ENCODE results near the gene BBS9. TPM values are rescaled to one million over a fixed set of nuclear protein-coding genes. Genes with fewer than 3 reads are reported as not detected.

Gene BBS9
- total and polyA plus RNA-seq, 2 of the 4 experiments (the other 2 are of a cell fraction), result 7.9 to 9.5 TPM

DNA sequence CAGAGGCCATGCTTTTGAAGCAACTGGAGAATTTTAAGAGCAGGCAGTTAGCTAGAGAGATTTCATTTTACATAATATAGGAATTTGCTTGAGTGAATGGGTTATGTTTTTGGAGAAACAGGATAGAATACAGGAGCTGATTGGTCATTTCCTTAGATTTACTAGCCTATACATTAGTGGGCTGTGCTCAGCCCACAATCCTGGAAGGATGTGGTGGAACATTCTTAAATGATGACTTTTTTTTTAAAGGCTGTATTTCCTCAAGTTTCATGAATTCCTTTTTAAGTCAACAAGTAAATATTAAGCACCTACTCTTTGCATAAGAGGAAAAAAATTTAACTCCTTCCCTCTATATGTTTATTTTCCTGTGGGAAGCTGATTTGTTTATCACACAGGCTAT is 461.6 kb downstream of the BBS9 start:
- Histone ChIP-seq H3K14ac (replicated peaks; ENCODE audit: low read depth, low read length) (no peak overlapping the region), H3K18ac (ENCODE audit: low read depth, low read length) (no peak overlapping the region), H3K27me3 (ENCODE audit: control insufficient read depth, insufficient read depth, low read length) (no peaks in the 10 kb centered on the region), H3K4ac (ENCODE audit: low read depth, low read length) (no peak overlapping the region), H3K56ac (ENCODE audit: extremely low read depth, insufficient read depth, low read length) (no peak overlapping the region), H4K20me1 (ENCODE audit: insufficient read depth, low read length) (no peaks in the 10 kb centered on the region), H3K9me3 (ENCODE audit: control insufficient read depth, insufficient read depth, low read length) (no peaks in the 10 kb centered on the region), H3K9ac (ENCODE audit: low read depth, low read length) (no peak overlapping the region), H2BK20ac (ENCODE audit: low read depth, low read length) (no peak overlapping the region), H2AK9ac (replicated peaks; ENCODE audit: low read depth, low read length, poor library complexity) (no peak overlapping the region), H2AK5ac (ENCODE audit: low read depth, low read length) (no peak overlapping the region), H3K4me2 (ENCODE audit: low read depth, low read length) (no peak overlapping the region), H4K91ac (ENCODE audit: insufficient read depth, low read depth, low read length) (no peak overlapping the region), H4K5ac (ENCODE audit: low read depth, low read length) (no peak overlapping the region), H3K36me3 (ENCODE audit: control insufficient read depth, insufficient read depth, low read length) (no peaks in the 10 kb centered on the region), H3K79me1 (ENCODE audit: low read depth in 1 of 2, low read length in 2 of 2) (no peaks in the 10 kb centered on the region), H3K23ac (ENCODE audit: low read depth, low read length) (no peak overlapping the region), H2BK120ac (ENCODE audit: low read depth, low read length) (no peak overlapping the region), H2BK15ac (ENCODE audit: low read depth, low read length) (no peak overlapping the region), H3K4me3 (ENCODE audit: insufficient read depth, low read depth, low read length) (no peak overlapping the region), H2BK5ac (ENCODE audit: low read depth, low read length, poor library complexity, severe bottlenecking) (no peak overlapping the region), H3K9me1 (ENCODE audit: insufficient read depth, low read length) (no peaks in the 10 kb centered on the region), H3K4me1 (ENCODE audit: control insufficient read depth, insufficient read depth, low read length) (peaks cover 3% of the 10 kb centered on the region; the same call in 1 of the 2 replicates), H4K8ac (ENCODE audit: low read depth in 2 of 2, low read length in 2 of 2) (no peak overlapping the region), H3K27ac (ENCODE audit: insufficient read depth, low read length) (no peak overlapping the region), H2AFZ (replicated peaks; ENCODE audit: low read length, poor library complexity) (no peak overlapping the region)
- dilution Hi-C loops (cut with HindIII; ENCODE audit: low sequenced_read_pairs, unreplicated experiment), result no loop called here
- no TSS peak for BruUV-seq (replicated peaks)
- in situ Hi-C loops (cut with MboI; ENCODE audit: low sequenced_read_pairs), result no loop called here
- ATAC-seq (ENCODE audit: low read depth), result peak; percentile 77
- TF ChIP-seq CEBPB (IDR thresholded peaks at IDR 0.05; ENCODE audit: low read depth, low read length) (no peak), SMC3 (IDR thresholded peaks at IDR 0.05; ENCODE audit: low read depth, low read length) (no peak), BHLHE40 (IDR thresholded peaks at IDR 0.05; ENCODE audit: low read depth, low read length) (no peak)
- TF ChIP-seq, protein P1, sequence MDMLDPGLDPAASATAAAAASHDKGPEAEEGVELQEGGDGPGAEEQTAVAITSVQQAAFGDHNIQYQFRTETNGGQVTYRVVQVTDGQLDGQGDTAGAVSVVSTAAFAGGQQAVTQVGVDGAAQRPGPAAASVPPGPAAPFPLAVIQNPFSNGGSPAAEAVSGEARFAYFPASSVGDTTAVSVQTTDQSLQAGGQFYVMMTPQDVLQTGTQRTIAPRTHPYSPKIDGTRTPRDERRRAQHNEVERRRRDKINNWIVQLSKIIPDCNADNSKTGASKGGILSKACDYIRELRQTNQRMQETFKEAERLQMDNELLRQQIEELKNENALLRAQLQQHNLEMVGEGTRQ (IDR thresholded peaks at IDR 0.05; ENCODE audit: low read depth, low read length), result no peak
- peak; percentile 73 for DNase-seq
- intact Hi-C loops (cut with micrococcal nuclease), result no loop called here
- CTCF ChIA-PET, result interaction anchor here (1.0 kb wide), 1 partner anchor 131 kb away, joined by 3 read pairs; no protein-coding TSS in a partner anchor
- POLR2A ChIA-PET (ENCODE audit: unreplicated experiment), result no interaction called here
